Panc1 (cell line): ENCODE results near the gene C3orf49. TPM values are rescaled to one million over a fixed set of nuclear protein-coding genes. Genes with fewer than 3 reads are reported as not detected.
A peak's percentile ranks its signal among the peaks of the same experiment; 100 is the strongest.

Experiments
- ATAC-seq: fragments of 200-7000 bp; cut with Tn5 transposase; 2 replicates; pipeline ENCODE4 v1.9.1; 2020; ENCODE audit warnings: mild to moderate bottlenecking, moderate library complexity
- BruUV-seq: library from RNA; stranded (reverse); fragments of 400-500 nt; replicated peaks from 2 replicates; lab custom pipeline; 2021; lab: Mats Ljungman, UMichigan
- CTCF ChIA-PET: fragments of 300-600 bp; sonication (Branson Sonifier 250); formaldehyde crosslinking; loops from one replicate; lab custom pipeline; 2022; ENCODE audit warnings: antibody characterized with exemption; lab: Charles Lee
- POLR2A ChIA-PET: fragments of 300-600 bp; sonication (Branson Sonifier 250); formaldehyde crosslinking; loops from one replicate; lab custom pipeline; 2022; ENCODE audit warnings: antibody characterized with exemption; lab: Charles Lee
- DNase-seq: peaks from one replicate; pipeline ENCODE4 v3.0.0-alpha.2; 2010; ENCODE audit warnings: low read depth, low spot score
- H3K27ac ChIP-seq: 2 replicates; pipeline ENCODE4 v1.5.1; 2011; ENCODE audit warnings: mild to moderate bottlenecking, low read length, inconsistent platforms
- H3K27me3 ChIP-seq: fragments of 200-500 bp; sonication (Bioruptor generic); 2 replicates; pipeline ENCODE4 v1.6.0; 2014; ENCODE audit warnings: low read length, inconsistent platforms; ENCODE audit not compliant: control insufficient read depth, insufficient read depth
- H3K36me3 ChIP-seq: fragments of 200-500 bp; sonication (Bioruptor generic); 2 replicates; pipeline ENCODE4 v1.5.1; 2014; ENCODE audit warnings: inconsistent platforms, mild to moderate bottlenecking, low read length, moderate library complexity; ENCODE audit not compliant: control insufficient read depth, insufficient read depth
- H3K4me1 ChIP-seq: 2 replicates; pipeline ENCODE4 v1.5.1; 2011; ENCODE audit warnings: inconsistent platforms, mild to moderate bottlenecking, low read length, moderate library complexity; ENCODE audit not compliant: control insufficient read depth, insufficient read depth
- H3K4me3 ChIP-seq, 2 experiments: 2 replicates each; pipeline ENCODE4 v1.5.1; 2011 to 2012; ENCODE audit warnings: low read depth in 2 of 2, low read length in 2 of 2, mild to moderate bottlenecking in 2 of 2, inconsistent platforms in 1 of 2, moderate library complexity in 1 of 2
- H3K9me3 ChIP-seq: fragments of 200-500 bp; sonication (Bioruptor generic); 2 replicates; pipeline ENCODE4 v1.5.1; 2014; ENCODE audit warnings: low read depth, mild to moderate bottlenecking, inconsistent platforms, low read length, moderate library complexity; ENCODE audit not compliant: control insufficient read depth, insufficient read depth
- POLR2AphosphoS5 ChIP-seq: IDR thresholded peaks from 2 replicates; pipeline ENCODE4 v1.6.1; 2012; ENCODE audit warnings: mild to moderate bottlenecking, low read depth, low read length, moderate library complexity
- SIN3A ChIP-seq: IDR thresholded peaks from 2 replicates; pipeline ENCODE4 v1.6.1; 2012; ENCODE audit warnings: low read depth, mild to moderate bottlenecking, low read length, moderate library complexity, borderline replicate concordance; ENCODE audit not compliant: insufficient read depth
- TCF7L2 ChIP-seq: IDR thresholded peaks from 2 replicates; pipeline ENCODE4 v1.6.1; 2011; ENCODE audit warnings: mild to moderate bottlenecking, low read depth, low read length, inconsistent platforms
- in situ Hi-C: cut with HindIII; loops from 2 replicates; pipeline ENCODE4 v1.10.0; 2016; ENCODE audit warnings: low sequenced_read_pairs, low pct_unique_long_range_greater_than_20kb
- intact Hi-C: fragments of 100-400 bp; cut with micrococcal nuclease; formaldehyde crosslinking; loops from one replicate; pipeline ENCODE4 v1.10.0; 2022; ENCODE audit not compliant: unreplicated experiment
- total RNA-seq: library from RNA; stranded (reverse); gene quantifications from one replicate; pipeline ENCODE4 v1.2.1, GENCODE V29; 2021; ENCODE audit not compliant: unreplicated experiment
- TF ChIP-seq, protein P1 (sequence below): fragments of 450-650 bp; IDR thresholded peaks from 2 replicates; pipeline ENCODE4 v1.5.1; 2017; ENCODE audit warnings: mild to moderate bottlenecking
- TF ChIP-seq, protein P2 (sequence below), 2 experiments: IDR thresholded peaks; 2 replicates each; pipeline ENCODE4 v1.6.1; 2011 to 2012; ENCODE audit warnings: low read depth in 2 of 2, control low read depth in 1 of 2, low read length in 1 of 2, mild to moderate bottlenecking in 1 of 2, moderate library complexity in 1 of 2; ENCODE audit not compliant: insufficient read depth in 1 of 2

C3orf49 gene
- total RNA-seq, 1 experiment from 2014 or later: not detected

DNA sequence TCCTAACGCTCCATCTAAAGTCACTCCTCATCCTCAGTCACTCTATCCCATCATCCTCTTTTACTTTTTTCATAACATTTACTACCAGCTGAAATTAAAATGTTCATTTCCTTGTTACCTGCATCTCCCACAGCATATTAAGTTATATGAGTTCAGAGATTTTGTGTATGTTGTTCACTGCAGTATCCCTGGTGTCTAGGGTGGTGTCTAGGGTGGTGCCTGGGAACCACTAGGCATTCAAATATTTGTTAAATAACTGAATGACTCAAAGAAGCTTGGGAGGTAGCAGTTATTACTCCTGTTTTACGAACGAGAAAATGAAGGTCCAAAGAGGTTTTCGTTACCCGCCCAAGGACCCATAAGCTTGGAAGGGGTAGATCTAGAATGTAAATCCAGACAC is 1.9 kb upstream of the C3orf49 start:
- Histone ChIP-seq H3K27ac (no peak overlapping the region), H3K4me1 (no peaks in the 10 kb centered on the region), H3K27me3 (no peaks in the 10 kb centered on the region), H3K36me3 (no peaks in the 10 kb centered on the region), H3K4me3 (no peak overlapping the region), H3K9me3 (no peaks in the 10 kb centered on the region)
- CTCF ChIA-PET: interaction anchor here (0.7 to 2.4 kb wide), 2 partner anchors 466 to 468 kb away, joined by 6 to 13 read pairs; no protein-coding TSS in a partner anchor
- BruUV-seq: no TSS peak
- intact Hi-C loops: no loop called here
- ATAC-seq (no peak), DNase-seq (no peak)
- POLR2A ChIA-PET: no interaction called here
- in situ Hi-C loops: no loop called here
- TF ChIP-seq TCF7L2 (no peak), POLR2AphosphoS5 (no peak), SIN3A (no peak)
- TF ChIP-seq, protein P1, sequence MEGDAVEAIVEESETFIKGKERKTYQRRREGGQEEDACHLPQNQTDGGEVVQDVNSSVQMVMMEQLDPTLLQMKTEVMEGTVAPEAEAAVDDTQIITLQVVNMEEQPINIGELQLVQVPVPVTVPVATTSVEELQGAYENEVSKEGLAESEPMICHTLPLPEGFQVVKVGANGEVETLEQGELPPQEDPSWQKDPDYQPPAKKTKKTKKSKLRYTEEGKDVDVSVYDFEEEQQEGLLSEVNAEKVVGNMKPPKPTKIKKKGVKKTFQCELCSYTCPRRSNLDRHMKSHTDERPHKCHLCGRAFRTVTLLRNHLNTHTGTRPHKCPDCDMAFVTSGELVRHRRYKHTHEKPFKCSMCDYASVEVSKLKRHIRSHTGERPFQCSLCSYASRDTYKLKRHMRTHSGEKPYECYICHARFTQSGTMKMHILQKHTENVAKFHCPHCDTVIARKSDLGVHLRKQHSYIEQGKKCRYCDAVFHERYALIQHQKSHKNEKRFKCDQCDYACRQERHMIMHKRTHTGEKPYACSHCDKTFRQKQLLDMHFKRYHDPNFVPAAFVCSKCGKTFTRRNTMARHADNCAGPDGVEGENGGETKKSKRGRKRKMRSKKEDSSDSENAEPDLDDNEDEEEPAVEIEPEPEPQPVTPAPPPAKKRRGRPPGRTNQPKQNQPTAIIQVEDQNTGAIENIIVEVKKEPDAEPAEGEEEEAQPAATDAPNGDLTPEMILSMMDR: no peak

DNA sequence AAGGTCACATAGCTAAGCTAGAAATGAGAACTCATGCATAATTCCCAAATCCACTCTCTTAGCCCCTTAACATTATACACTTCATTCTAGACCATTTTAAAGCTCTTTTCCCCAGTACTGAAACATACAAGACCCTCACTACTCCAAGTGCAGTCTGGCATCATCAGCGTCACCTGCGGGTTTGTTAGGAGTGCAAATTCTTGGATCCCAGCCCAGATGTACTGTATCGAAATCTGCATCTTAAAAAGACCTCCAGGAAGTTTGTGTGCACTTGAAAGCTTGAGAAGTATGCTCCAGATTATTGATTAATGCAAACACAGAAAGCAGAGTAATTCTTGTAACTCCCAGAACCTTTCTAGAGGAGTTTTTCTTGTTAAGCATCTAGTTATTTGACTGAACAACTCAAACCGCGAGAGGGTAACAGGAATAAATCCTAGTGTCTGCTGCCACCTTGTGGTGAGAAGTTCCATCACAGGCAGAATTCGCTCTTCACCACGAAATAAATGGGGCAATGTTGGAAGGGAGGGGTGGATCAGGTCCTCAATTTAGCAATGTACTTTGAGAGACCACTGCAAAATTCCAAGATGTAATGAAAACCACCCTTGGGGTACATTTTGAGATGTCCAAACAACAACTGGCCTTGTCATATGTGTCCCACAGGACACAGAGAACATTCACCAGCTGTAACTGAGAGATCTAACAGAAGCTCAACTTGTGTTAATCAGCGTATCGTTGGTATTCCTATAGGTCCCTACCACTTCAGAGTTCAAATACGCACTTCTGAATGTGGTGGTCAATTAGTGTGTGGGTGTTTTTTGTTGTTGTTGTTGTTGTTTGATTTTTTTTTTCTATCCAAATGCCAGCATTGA is 583 bp upstream of the C3orf49 start:
- POLR2A ChIA-PET: no interaction called here
- no peak overlapping the region for H3K4me3 ChIP-seq
- H3K27ac ChIP-seq: no peak overlapping the region
- no TSS peak for BruUV-seq
- no peaks in the 10 kb centered on the region for H3K9me3 ChIP-seq
- DNase-seq (peak; percentile 54), ATAC-seq (no peak)
- no peaks in the 10 kb centered on the region for H3K4me1 ChIP-seq
- TF ChIP-seq, protein P1: peak; percentile 76
- no peak for TF ChIP-seq SIN3A
- H3K36me3 ChIP-seq: no peaks in the 10 kb centered on the region
- in situ Hi-C loops: no loop called here
- intact Hi-C loops: loop anchor here (1.0 kb wide), 1 partner anchor 467 kb away; no protein-coding TSS in a partner anchor
- no peaks in the 10 kb centered on the region for H3K27me3 ChIP-seq
- CTCF ChIA-PET: interaction anchor here (0.6 to 2.4 kb wide), 2 partner anchors 469 to 588 kb away, joined by 3 to 6 read pairs; no protein-coding TSS in a partner anchor

DNA sequence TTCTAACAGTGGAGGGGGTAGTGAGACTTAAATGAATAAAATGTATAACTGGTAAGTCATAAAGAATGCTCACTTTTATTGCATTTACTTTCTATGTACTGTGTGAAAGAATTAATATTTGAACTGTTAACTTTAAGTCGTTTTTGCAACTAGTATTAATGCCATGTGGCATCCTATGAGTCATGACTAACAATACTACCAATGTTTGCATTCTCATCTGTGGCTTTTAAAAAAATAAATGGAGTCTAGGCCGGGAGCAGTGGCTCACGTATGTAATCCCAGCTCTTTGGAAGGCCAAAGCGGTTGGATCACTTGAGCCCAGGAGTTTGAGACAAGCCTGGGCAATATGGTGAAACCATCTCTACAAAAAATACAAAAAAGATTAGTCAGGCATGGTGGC is 5.2 kb downstream of the C3orf49 start:
- no peak for DNase-seq
- in situ Hi-C loops: no loop called here
- POLR2A ChIA-PET: no interaction called here
- no peaks in the 10 kb centered on the region for H3K36me3 ChIP-seq
- TF ChIP-seq, protein P2, sequence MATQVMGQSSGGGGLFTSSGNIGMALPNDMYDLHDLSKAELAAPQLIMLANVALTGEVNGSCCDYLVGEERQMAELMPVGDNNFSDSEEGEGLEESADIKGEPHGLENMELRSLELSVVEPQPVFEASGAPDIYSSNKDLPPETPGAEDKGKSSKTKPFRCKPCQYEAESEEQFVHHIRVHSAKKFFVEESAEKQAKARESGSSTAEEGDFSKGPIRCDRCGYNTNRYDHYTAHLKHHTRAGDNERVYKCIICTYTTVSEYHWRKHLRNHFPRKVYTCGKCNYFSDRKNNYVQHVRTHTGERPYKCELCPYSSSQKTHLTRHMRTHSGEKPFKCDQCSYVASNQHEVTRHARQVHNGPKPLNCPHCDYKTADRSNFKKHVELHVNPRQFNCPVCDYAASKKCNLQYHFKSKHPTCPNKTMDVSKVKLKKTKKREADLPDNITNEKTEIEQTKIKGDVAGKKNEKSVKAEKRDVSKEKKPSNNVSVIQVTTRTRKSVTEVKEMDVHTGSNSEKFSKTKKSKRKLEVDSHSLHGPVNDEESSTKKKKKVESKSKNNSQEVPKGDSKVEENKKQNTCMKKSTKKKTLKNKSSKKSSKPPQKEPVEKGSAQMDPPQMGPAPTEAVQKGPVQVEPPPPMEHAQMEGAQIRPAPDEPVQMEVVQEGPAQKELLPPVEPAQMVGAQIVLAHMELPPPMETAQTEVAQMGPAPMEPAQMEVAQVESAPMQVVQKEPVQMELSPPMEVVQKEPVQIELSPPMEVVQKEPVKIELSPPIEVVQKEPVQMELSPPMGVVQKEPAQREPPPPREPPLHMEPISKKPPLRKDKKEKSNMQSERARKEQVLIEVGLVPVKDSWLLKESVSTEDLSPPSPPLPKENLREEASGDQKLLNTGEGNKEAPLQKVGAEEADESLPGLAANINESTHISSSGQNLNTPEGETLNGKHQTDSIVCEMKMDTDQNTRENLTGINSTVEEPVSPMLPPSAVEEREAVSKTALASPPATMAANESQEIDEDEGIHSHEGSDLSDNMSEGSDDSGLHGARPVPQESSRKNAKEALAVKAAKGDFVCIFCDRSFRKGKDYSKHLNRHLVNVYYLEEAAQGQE (IDR thresholded peaks at IDR 0.05; ENCODE audit: insufficient read depth in 1 of 2, low read depth in 2 of 2, low read length in 1 of 2): no peak
- TF ChIP-seq, protein P1: no peak
- TF ChIP-seq POLR2AphosphoS5 (no peak), TCF7L2 (no peak), SIN3A (no peak)
- no peaks in the 10 kb centered on the region for H3K4me1 ChIP-seq
- no peak for ATAC-seq
- H3K27ac ChIP-seq: no peak overlapping the region
- CTCF ChIA-PET: no interaction called here
- intact Hi-C loops: no loop called here
- no peaks in the 10 kb centered on the region for H3K9me3 ChIP-seq
- no peaks in the 10 kb centered on the region for H3K27me3 ChIP-seq
- no peak overlapping the region for H3K4me3 ChIP-seq
- no TSS peak for BruUV-seq
